ENCODE measurements around the gene MYOCOS.
"Not testable (repeated sequence)": the region's sequence is repeated elsewhere in the genome, so short reads cannot be mapped to it uniquely, and the experiment has no call there.

MYOCOS gene

DNA sequence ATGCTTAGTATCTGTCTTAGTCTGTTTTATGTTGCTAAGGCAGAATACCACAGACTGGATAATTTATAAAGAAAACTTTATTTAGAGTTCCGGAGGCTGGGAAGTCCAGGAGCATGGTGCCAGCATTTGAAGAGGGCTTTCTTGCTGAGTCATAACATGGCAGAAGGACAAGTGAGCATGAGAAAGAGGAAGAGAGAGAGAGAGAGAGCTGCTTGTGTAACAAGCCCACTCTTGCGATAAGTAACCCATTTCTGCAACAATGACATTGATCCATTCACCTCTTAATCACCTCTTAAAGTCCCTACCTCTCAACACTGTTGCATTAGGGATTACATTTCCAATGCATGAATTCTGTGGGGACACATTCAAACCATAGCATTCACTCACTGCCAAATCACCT, 11.7 kb upstream of the MYOCOS start:
- Histone ChIP-seq H3K27me3 (no peaks in the 10 kb centered on the region), H3K9me3 (no peaks in the 10 kb centered on the region), H3K36me3 (no peaks in the 10 kb centered on the region), H3K4me3 (ENCODE audit: low read depth in 1 of 2, low read length in 1 of 2) (no peak overlapping the region), H3K27ac (peak overlapping the region; percentile 65), H3K4me1 (ENCODE audit: control insufficient read depth in 1 of 2, insufficient read depth in 1 of 2, low read depth in 1 of 2, low read length in 1 of 2) (peaks cover 21 to 22% of the 10 kb centered on the region in 2 experiments)
- TF ChIP-seq, protein P1, sequence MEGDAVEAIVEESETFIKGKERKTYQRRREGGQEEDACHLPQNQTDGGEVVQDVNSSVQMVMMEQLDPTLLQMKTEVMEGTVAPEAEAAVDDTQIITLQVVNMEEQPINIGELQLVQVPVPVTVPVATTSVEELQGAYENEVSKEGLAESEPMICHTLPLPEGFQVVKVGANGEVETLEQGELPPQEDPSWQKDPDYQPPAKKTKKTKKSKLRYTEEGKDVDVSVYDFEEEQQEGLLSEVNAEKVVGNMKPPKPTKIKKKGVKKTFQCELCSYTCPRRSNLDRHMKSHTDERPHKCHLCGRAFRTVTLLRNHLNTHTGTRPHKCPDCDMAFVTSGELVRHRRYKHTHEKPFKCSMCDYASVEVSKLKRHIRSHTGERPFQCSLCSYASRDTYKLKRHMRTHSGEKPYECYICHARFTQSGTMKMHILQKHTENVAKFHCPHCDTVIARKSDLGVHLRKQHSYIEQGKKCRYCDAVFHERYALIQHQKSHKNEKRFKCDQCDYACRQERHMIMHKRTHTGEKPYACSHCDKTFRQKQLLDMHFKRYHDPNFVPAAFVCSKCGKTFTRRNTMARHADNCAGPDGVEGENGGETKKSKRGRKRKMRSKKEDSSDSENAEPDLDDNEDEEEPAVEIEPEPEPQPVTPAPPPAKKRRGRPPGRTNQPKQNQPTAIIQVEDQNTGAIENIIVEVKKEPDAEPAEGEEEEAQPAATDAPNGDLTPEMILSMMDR (IDR thresholded peaks at IDR 0.05), result no peak

DNA sequence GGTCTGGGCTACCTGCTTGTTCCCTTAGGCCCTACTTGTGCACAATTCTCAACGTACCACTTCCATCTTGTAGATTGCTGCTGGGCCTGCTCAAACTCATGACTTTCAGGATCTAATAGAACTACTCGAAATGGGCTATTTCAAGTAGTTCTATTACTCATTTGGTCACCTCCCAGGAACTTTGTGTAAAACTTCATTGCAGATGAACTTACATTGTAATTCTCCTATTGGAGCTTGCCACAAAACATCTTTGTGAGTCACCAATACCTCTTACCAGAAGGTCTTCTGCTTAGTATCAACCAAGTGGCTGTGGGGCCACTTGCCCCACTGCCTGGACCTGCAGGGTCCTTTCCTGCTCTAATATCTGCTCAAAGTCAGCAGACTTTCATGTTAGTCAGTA, 10.7 kb upstream of the MYOCOS start:
- Histone ChIP-seq H3K27me3 (no peaks in the 10 kb centered on the region), H3K36me3 (no peaks in the 10 kb centered on the region)
- TF ChIP-seq, protein P1 (IDR thresholded peaks at IDR 0.05), result no peak

DNA sequence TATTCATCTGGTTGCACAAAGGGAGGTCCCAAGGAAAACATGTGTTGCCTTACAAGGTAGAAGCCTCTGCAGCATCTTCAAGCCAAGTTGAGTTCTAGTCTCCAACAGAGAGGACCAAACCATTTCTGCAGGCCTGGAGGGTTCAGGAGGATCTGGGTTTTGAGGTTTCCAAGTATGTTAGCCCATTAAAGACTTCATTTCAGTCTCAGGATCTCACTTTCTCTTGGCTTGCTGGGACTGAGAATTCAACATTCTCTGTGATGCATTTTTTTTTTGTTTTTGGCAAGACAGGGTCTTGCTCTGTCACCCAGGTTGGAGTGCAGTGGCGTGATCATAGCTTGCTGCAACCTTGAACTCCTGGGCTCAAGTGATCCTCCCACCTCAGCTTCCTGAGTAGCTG, 8.8 kb upstream of the MYOCOS start:
- TF ChIP-seq, protein P1 (IDR thresholded peaks at IDR 0.05), result no peak
- Histone ChIP-seq H3K9me3 (no peaks in the 10 kb centered on the region), H3K27ac (no peak overlapping the region), H3K4me3 (ENCODE audit: low read depth in 1 of 2, low read length in 1 of 2) (no peak overlapping the region), H3K27me3 (no peaks in the 10 kb centered on the region), H3K4me1 (ENCODE audit: control insufficient read depth in 1 of 2, insufficient read depth in 1 of 2, low read depth in 1 of 2, low read length in 1 of 2) (peaks cover 21 to 22% of the 10 kb centered on the region in 2 experiments), H3K36me3 (no peaks in the 10 kb centered on the region)

More for the DNA sequence above, 10.7 kb upstream of the MYOCOS start:
- H3K27ac ChIP-seq, result peak overlapping the region; percentile 65
- H3K9me3 ChIP-seq, result no peaks in the 10 kb centered on the region
- peaks cover 21 to 22% of the 10 kb centered on the region in 2 experiments for H3K4me1 ChIP-seq (ENCODE audit: control insufficient read depth in 1 of 2, insufficient read depth in 1 of 2, low read depth in 1 of 2, low read length in 1 of 2)
- H3K4me3 ChIP-seq (ENCODE audit: low read depth in 1 of 2, low read length in 1 of 2), result no peak overlapping the region

DNA sequence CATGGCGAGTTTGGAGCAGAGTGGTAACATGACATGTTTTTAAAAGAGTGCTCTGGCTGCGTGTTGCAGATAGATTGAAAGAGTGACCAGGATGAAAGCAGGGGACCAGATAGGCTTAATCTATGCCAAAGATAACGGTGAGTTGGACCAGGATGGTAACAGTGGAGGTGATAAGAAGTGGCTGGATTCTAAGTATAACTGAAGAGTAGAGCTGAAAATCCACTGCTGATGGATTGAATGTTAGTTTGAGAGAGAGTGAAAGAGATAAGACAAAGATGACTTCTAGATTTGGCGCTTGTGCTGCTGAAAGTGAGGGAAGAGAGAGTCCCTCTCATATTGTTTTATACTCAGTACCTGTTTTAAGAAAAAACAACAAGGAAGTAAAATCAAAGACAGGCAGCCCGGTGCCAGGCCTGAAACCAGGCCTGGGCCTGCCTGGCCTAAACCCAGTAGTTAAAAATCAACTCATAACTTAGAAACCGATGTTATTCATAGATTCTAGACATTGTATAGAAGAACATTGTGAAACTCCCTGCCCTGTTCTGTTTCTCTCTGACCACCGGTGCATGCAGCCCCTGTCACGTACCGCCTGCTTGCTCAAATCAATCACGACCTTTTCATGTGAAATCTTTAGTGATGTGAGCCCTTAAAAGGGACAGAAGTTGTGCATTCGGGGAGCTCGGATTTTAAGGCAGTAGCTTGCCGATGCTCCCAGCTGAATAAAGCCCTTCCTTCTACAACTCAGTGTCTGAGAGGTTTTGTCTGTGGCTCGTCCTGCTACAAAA, 6.7 kb upstream of the MYOCOS start:
- not testable (repeated sequence) for H3K4me3 ChIP-seq (ENCODE audit: low read depth in 1 of 2, low read length in 1 of 2); H3K27me3 ChIP-seq; H3K36me3 ChIP-seq

DNA sequence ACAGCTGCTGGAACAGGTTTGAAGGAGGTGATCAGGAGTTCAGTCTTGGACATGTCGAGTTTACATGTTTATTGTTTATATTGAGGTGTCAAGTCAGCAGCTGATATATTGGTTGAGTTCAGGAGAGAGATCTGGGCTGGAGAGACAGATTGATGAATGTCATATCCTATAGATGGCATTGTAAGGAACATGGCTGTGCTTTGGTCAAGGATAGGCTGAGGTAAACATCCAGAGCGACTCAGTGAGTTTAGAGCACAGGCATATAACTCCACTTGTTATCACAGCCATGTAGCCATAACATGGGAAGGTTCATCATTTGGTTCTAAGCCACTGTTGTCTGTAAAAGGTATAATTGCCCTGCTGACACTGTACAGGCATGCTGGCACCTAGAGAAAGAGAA, 5.5 kb upstream of the MYOCOS start:
- no peaks in the 10 kb centered on the region for H3K27me3 ChIP-seq
- TF ChIP-seq, protein P1 (IDR thresholded peaks at IDR 0.05), result no peak
- H3K4me3 ChIP-seq (ENCODE audit: low read depth in 1 of 2, low read length in 1 of 2), result no peak overlapping the region
- no peaks in the 10 kb centered on the region for H3K9me3 ChIP-seq
- H3K36me3 ChIP-seq, result no peaks in the 10 kb centered on the region
- H3K4me1 ChIP-seq (ENCODE audit: control insufficient read depth in 1 of 2, insufficient read depth in 1 of 2, low read depth in 1 of 2, low read length in 1 of 2), result peaks cover under 1 to 2% of the 10 kb centered on the region in 2 experiments
- no peak overlapping the region for H3K27ac ChIP-seq

More for the DNA sequence above, 6.7 kb upstream of the MYOCOS start:
- H3K9me3 ChIP-seq, H3K27ac ChIP-seq: not testable (repeated sequence)
- peaks cover 13 to 15% of the 10 kb centered on the region in 2 experiments for H3K4me1 ChIP-seq (ENCODE audit: control insufficient read depth in 1 of 2, insufficient read depth in 1 of 2, low read depth in 1 of 2, low read length in 1 of 2)

DNA sequence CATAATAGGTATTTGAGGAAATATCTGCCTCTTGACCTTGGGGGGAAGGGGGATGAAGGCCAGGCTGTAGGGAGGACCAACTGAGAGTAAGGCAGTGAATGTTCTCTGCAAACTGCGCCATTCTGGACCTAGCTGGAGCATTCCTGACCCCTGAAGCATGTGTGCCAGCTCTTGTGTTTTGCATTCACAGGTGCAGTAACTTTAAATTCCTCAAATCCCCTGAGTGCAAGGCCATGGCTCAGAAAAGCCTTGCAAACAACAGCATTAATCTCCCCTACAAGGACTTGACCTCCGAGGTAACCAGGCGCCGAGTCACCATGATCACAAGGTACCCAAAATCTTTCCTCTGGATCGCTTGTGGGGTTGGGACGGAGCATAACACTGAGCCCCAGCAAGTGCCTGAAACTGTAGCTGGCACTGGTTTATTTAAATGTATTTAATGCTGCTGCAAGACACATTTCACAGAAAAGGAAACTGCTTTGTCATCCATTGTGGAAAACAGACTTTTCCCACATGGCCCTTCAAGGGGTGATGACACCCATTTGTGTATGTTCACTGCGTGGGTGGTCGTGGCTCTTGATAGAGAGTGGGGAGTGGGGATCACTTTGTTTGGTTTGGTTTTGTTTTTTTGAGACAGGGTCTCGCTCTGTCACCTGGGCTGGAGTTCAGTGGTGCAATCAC, 1.7 kb downstream of the MYOCOS start:
- TF ChIP-seq, protein P1 (IDR thresholded peaks at IDR 0.05), result no peak
- Histone ChIP-seq H3K27ac (no peak overlapping the region), H3K36me3 (no peaks in the 10 kb centered on the region), H3K4me1 (ENCODE audit: control insufficient read depth in 1 of 2, insufficient read depth in 1 of 2, low read depth in 1 of 2, low read length in 1 of 2) (no peaks in the 10 kb centered on the region), H3K9me3 (no peaks in the 10 kb centered on the region), H3K4me3 (ENCODE audit: low read depth in 1 of 2, low read length in 1 of 2) (no peak overlapping the region), H3K27me3 (no peaks in the 10 kb centered on the region)

All from neutrophil (primary cell).